Liver (tissue), 9 donors: ENCODE measurements around the gene CDC7. TPM values are rescaled to one million over a fixed set of nuclear protein-coding genes. Genes with fewer than 3 reads are reported as not detected.

Source experiments
- DNase-seq: peaks from one replicate; pipeline ENCODE4 v3.0.0-alpha.2; 2017; ENCODE audit warnings: low spot score
- H3K27ac ChIP-seq, 2 donors: one replicate each; pipeline ENCODE4 v1.7.0; 2013; ENCODE audit warnings: inconsistent platforms in 2 of 2, low read length in 2 of 2, control low read depth in 1 of 2, low read depth in 1 of 2, mild to moderate bottlenecking in 1 of 2
- H3K27me3 ChIP-seq, 4 donors: one replicate each; pipeline versions ENCODE4 v1.6.1 to v1.7.0; 2013; ENCODE audit warnings: low read length in 3 of 4, inconsistent platforms in 1 of 4, mild to moderate bottlenecking in 1 of 4, moderate library complexity in 1 of 4; ENCODE audit not compliant: control insufficient read depth in 4 of 4, insufficient read depth in 4 of 4
- H3K36me3 ChIP-seq, 4 donors: one replicate each; pipeline versions ENCODE4 v1.6.1 to v1.7.0; 2013; ENCODE audit warnings: low read length in 3 of 4, mild to moderate bottlenecking in 3 of 4, low read depth in 1 of 4, moderate library complexity in 1 of 4; ENCODE audit not compliant: control insufficient read depth in 4 of 4, insufficient read depth in 3 of 4
- H3K4me1 ChIP-seq, 4 donors: one replicate each; pipeline versions ENCODE4 v1.6.1 to v1.7.0; 2013; ENCODE audit warnings: low read length in 3 of 4, mild to moderate bottlenecking in 3 of 4, moderate library complexity in 1 of 4; ENCODE audit not compliant: control insufficient read depth in 4 of 4, insufficient read depth in 4 of 4
- H3K4me3 ChIP-seq, 3 donors: one replicate each; pipeline versions ENCODE4 v1.6.1 to v1.7.0; 2013; ENCODE audit warnings: low read length in 3 of 3, control low read depth in 1 of 3, low read depth in 1 of 3, mild to moderate bottlenecking in 1 of 3
- H3K9ac ChIP-seq, 2 donors: one replicate each; pipeline ENCODE4 v1.7.0; 2013; ENCODE audit warnings: low read length in 2 of 2, mild to moderate bottlenecking in 2 of 2, moderate library complexity in 2 of 2, control low read depth in 1 of 2, low read depth in 1 of 2
- H3K9me3 ChIP-seq, 4 donors: one replicate each; pipeline versions ENCODE4 v1.6.1 to v1.7.0; 2013; ENCODE audit warnings: low read length in 3 of 4; ENCODE audit not compliant: control insufficient read depth in 4 of 4
- ATF3 ChIP-seq: IDR thresholded peaks from 2 replicates; pipeline ENCODE4 v1.6.1; 2016; ENCODE audit warnings: antibody characterized with exemption
- CTCF ChIP-seq: fragments of 150-350 bp; IDR thresholded peaks from 2 replicates; pipeline ENCODE4 v1.5.1; 2017; ENCODE audit warnings: improper control_type of control experiment, low read depth, low read length; ENCODE audit not compliant: missing input control
- EGR1 ChIP-seq, 2 donors: IDR thresholded peaks; 2 replicates each; pipeline ENCODE4 v1.6.1; 2016 to 2018; ENCODE audit warnings: antibody characterized with exemption in 2 of 2, low read depth in 2 of 2
- FOXA1 ChIP-seq: IDR thresholded peaks from 2 replicates; pipeline ENCODE4 v1.6.1; 2016; ENCODE audit warnings: antibody characterized with exemption
- FOXA2 ChIP-seq: IDR thresholded peaks from 2 replicates; pipeline ENCODE4 v1.6.1; 2016; ENCODE audit warnings: antibody characterized with exemption
- GABPA ChIP-seq, 2 donors: IDR thresholded peaks in 1 of 2; conservative IDR thresholded peaks in 1 of 2; 2 replicates each; pipeline ENCODE4 v1.6.1; 2016; ENCODE audit warnings: antibody characterized with exemption in 2 of 2, mild to moderate bottlenecking in 1 of 2, moderate library complexity in 1 of 2
- HNF4A ChIP-seq, 2 donors: conservative IDR thresholded peaks; 2 replicates each; pipeline ENCODE4 v1.6.1; 2016; ENCODE audit warnings: antibody characterized with exemption in 2 of 2, mild to moderate bottlenecking in 2 of 2
- HNF4G ChIP-seq: IDR thresholded peaks from 2 replicates; pipeline ENCODE4 v1.6.1; 2016; ENCODE audit warnings: antibody characterized with exemption
- JUND ChIP-seq, 2 donors: IDR thresholded peaks; 2 replicates each; pipeline ENCODE4 v1.6.1; 2016; ENCODE audit warnings: antibody characterized with exemption in 2 of 2
- MAX ChIP-seq: IDR thresholded peaks from 2 replicates; pipeline ENCODE4 v1.6.1; 2016; ENCODE audit warnings: antibody characterized with exemption
- NR2F2 ChIP-seq: IDR thresholded peaks from 2 replicates; pipeline ENCODE4 v1.6.1; 2016; ENCODE audit warnings: antibody characterized with exemption
- RAD21 ChIP-seq, 2 donors: IDR thresholded peaks; 2 replicates each; pipeline ENCODE4 v1.6.1; 2016; ENCODE audit warnings: antibody characterized with exemption in 2 of 2, mild to moderate bottlenecking in 2 of 2
- REST ChIP-seq: IDR thresholded peaks from 2 replicates; pipeline ENCODE4 v1.6.1; 2016; ENCODE audit warnings: antibody characterized with exemption, mild to moderate bottlenecking
- RXRA ChIP-seq, 2 donors: IDR thresholded peaks; 2 replicates each; pipeline ENCODE4 v1.6.1; 2017 to 2018; ENCODE audit warnings: antibody characterized with exemption in 2 of 2, mild to moderate bottlenecking in 1 of 2
- SP1 ChIP-seq: IDR thresholded peaks from 2 replicates; pipeline ENCODE4 v1.6.1; 2018; ENCODE audit warnings: antibody characterized with exemption, mild to moderate bottlenecking
- TAF1 ChIP-seq: conservative IDR thresholded peaks from 2 replicates; pipeline ENCODE4 v1.6.1; 2016; ENCODE audit warnings: antibody characterized with exemption, mild to moderate bottlenecking
- YY1 ChIP-seq: IDR thresholded peaks from 2 replicates; pipeline ENCODE4 v1.6.1; 2016; ENCODE audit warnings: antibody characterized with exemption, mild to moderate bottlenecking
- ZBTB33 ChIP-seq: IDR thresholded peaks from 2 replicates; pipeline ENCODE4 v1.6.1; 2016; ENCODE audit warnings: antibody characterized with exemption
- polyA plus RNA-seq, 2 donors: library from polyadenylated mRNA; stranded (reverse) in 1 of 2; unstranded in 1 of 2; fragments of 200-250 nt in 1 of 2; fragments of >200 nt in 1 of 2; fragmentation: Nextera tagmentation in 1 of 2; extraction: Ambion mirVana in 1 of 2; gene quantifications; one replicate each; pipeline versions ENCODE4 v1.2.1 to v1.2.3, GENCODE V29; 2013 to 2015
- total RNA-seq, 2 donors: library from RNA; depleted of rRNA; stranded (reverse); fragments of >200 nt; gene quantifications; one replicate each; pipeline ENCODE4 v1.2.3, GENCODE V29; 2014
- donor health status: healthy.
- donor health status: healthy.
- donor health status: healthy.
- donor health status: healthy.
- donor health status: healthy.

CDC7 gene
- total and polyA plus RNA-seq, 4 donors: 0.43 to 15.0 (median 0.61) TPM

- Histone ChIP-seq H3K4me3 (no peak overlapping the region), H3K27me3 (no peaks in the 10 kb centered on the region), H3K9me3 (no peaks in the 10 kb centered on the region), H3K9ac (no peak overlapping the region), H3K27ac (no peak overlapping the region), H3K4me1 (peaks cover 0 to 12% (median 8%) of the 10 kb centered on the region in 4 donors), H3K36me3 (no peaks in the 10 kb centered on the region)
- TF ChIP-seq ZBTB33 (no peak), SP1 (no peak), MAX (no peak), HNF4A (conservative IDR thresholded peaks at IDR 0.05) (no peak), CTCF (no peak), EGR1 (IDR thresholded peaks at IDR 0.05; ENCODE audit: low read depth in 2 of 2) (no peak), FOXA2 (no peak), RAD21 (IDR thresholded peaks at IDR 0.05) (no peak), YY1 (no peak), NR2F2 (no peak), JUND (IDR thresholded peaks at IDR 0.05) (no peak), GABPA (IDR thresholded peaks at IDR 0.05 in 1 of 2, conservative IDR thresholded peaks at IDR 0.05 in 1 of 2) (no peak), HNF4G (no peak), FOXA1 (no peak), RXRA (IDR thresholded peaks at IDR 0.05) (no peak), ATF3 (no peak), TAF1 (no peak), REST (no peak)
- no peak for DNase-seq
These were observed 2.8 kb downstream of the CDC7 start for GRCh38 chr1:91503332-91503900.
